ENCODE results near the gene SLC41A3.

DNA sequence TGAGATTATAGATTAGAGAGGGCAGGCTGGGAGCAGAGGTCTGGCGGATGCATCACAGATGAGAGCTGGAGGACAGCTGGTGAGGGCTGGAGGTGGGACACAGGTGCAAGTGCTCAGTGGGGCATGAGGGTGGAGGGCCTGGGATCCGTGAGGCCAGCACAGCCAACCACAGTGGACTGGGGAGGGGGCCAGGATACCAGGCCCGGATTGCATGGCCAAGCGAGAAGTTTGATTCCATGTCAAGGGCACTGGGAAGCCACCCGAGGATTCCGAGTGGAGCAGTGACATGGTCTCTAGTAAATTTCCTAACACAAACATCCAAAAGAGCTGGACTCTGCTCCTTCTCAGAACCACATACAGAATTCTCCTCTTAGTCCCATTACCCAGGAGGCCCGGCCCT, 44.0 kb upstream of the SLC41A3 start:
- TF ChIP-seq, protein P1, sequence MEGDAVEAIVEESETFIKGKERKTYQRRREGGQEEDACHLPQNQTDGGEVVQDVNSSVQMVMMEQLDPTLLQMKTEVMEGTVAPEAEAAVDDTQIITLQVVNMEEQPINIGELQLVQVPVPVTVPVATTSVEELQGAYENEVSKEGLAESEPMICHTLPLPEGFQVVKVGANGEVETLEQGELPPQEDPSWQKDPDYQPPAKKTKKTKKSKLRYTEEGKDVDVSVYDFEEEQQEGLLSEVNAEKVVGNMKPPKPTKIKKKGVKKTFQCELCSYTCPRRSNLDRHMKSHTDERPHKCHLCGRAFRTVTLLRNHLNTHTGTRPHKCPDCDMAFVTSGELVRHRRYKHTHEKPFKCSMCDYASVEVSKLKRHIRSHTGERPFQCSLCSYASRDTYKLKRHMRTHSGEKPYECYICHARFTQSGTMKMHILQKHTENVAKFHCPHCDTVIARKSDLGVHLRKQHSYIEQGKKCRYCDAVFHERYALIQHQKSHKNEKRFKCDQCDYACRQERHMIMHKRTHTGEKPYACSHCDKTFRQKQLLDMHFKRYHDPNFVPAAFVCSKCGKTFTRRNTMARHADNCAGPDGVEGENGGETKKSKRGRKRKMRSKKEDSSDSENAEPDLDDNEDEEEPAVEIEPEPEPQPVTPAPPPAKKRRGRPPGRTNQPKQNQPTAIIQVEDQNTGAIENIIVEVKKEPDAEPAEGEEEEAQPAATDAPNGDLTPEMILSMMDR (IDR thresholded peaks at IDR 0.05), result no peak
- TF ChIP-seq POLR2A (IDR thresholded peaks at IDR 0.05), result no peak

All from adrenal gland (tissue), 5 donors.